Measurements from ENCODE around the gene FAM81A.

- TF ChIP-seq CTCF (IDR thresholded peaks at IDR 0.05; ENCODE audit: low read depth, low read length) (no peak), EZH2phosphoT487 (IDR thresholded peaks at IDR 0.05; ENCODE audit: low read depth) (no peak)
Measured at GRCh38 chr15:59434481-59434880, 3.5 kb upstream of the FAM81A start.

All from OCI-LY3 (cell line).